ENCODE results near the gene ASAH2B.

Gene ASAH2B

DNA sequence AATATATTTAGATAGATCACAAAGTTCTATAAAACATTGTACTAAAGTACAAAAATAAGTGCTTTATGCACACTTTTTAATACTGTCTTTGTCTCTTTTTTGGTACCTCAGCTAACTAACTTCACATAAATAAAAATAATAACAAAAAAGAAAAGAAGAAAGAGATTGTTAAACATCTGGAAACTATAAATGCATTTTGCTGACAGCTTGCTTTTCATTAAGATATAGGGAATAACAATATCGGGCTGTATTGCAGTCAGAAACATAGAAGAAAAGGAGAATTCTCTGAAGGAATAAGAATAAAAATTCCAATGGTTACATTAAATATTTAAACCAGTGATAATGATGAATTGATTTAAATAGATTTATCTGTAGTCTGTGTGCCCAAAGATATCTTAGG, 59.9 kb downstream of the ASAH2B start:
- Histone ChIP-seq H3K27ac (ENCODE audit: low read depth, low read length, poor library complexity, severe bottlenecking) (no peak overlapping the region), H3K9me2 (ENCODE audit: low read depth, low read length) (no peaks in the 10 kb centered on the region), H3K36me3 (ENCODE audit: insufficient read depth, low read length) (no peaks in the 10 kb centered on the region), H3K9me3 (ENCODE audit: low read length) (no peaks in the 10 kb centered on the region), H3K4me3 (ENCODE audit: low read depth, low read length, poor library complexity, severe bottlenecking) (no peak overlapping the region), H3K4me1 (ENCODE audit: insufficient read depth, low read length, severe bottlenecking) (no peaks in the 10 kb centered on the region), H3K79me2 (ENCODE audit: insufficient read depth, low read length) (no peaks in the 10 kb centered on the region), H4K20me1 (ENCODE audit: insufficient read depth, low read length) (no peaks in the 10 kb centered on the region), H3K9ac (ENCODE audit: low read length) (no peak overlapping the region), H3K4me2 (ENCODE audit: low read length) (no peak overlapping the region), H3F3A (ENCODE audit: insufficient read depth, low read length) (no peaks in the 10 kb centered on the region), H2AFZ (ENCODE audit: low read length) (no peak overlapping the region), H3K27me3 (ENCODE audit: insufficient read depth, low read length) (no peaks in the 10 kb centered on the region)
- TF ChIP-seq, protein P1, sequence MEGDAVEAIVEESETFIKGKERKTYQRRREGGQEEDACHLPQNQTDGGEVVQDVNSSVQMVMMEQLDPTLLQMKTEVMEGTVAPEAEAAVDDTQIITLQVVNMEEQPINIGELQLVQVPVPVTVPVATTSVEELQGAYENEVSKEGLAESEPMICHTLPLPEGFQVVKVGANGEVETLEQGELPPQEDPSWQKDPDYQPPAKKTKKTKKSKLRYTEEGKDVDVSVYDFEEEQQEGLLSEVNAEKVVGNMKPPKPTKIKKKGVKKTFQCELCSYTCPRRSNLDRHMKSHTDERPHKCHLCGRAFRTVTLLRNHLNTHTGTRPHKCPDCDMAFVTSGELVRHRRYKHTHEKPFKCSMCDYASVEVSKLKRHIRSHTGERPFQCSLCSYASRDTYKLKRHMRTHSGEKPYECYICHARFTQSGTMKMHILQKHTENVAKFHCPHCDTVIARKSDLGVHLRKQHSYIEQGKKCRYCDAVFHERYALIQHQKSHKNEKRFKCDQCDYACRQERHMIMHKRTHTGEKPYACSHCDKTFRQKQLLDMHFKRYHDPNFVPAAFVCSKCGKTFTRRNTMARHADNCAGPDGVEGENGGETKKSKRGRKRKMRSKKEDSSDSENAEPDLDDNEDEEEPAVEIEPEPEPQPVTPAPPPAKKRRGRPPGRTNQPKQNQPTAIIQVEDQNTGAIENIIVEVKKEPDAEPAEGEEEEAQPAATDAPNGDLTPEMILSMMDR (IDR thresholded peaks at IDR 0.05; ENCODE audit: low read length) = no peak

DNA sequence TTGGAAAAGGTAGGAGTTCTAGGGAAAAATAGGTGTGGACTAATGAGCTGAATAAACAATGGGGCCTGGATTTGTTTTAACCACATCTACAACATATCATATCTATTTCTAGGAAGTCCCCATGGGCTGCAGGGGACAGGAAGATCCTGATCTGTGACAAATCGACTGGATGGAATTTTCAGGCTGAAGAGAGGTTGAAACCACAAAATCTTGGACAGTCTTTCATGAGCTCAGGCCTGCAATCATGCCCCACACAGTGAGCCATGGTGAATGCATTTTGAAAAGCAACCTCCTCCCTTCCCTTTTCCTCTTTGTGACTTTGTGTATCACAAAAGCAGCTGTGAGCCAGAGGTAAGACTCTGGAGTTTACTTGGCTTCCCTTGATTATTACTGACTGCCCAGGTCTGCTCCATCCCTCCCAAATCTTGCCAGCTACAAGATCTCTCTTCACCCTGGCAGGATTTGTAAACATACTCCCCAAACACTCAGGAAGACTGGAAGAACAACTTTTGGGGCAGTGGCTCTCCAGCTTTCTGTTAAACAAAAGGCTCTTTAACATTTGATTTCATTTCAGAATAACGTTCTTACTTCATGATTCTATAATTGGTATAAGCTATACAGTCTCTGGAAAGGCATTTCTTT, 66.4 kb downstream of the ASAH2B start:
- Histone ChIP-seq H3K4me3 (ENCODE audit: low read depth, low read length, poor library complexity, severe bottlenecking) (no peak overlapping the region), H3F3A (ENCODE audit: insufficient read depth, low read length) (no peaks in the 10 kb centered on the region), H3K9ac (ENCODE audit: low read length) (no peak overlapping the region), H3K36me3 (ENCODE audit: insufficient read depth, low read length) (no peaks in the 10 kb centered on the region), H3K4me1 (ENCODE audit: insufficient read depth, low read length, severe bottlenecking) (no peaks in the 10 kb centered on the region), H3K9me2 (ENCODE audit: low read depth, low read length) (no peaks in the 10 kb centered on the region), H2AFZ (ENCODE audit: low read length) (no peak overlapping the region), H3K9me3 (ENCODE audit: low read length) (no peaks in the 10 kb centered on the region), H3K27me3 (ENCODE audit: insufficient read depth, low read length) (no peaks in the 10 kb centered on the region), H4K20me1 (ENCODE audit: insufficient read depth, low read length) (no peaks in the 10 kb centered on the region), H3K27ac (ENCODE audit: low read depth, low read length, poor library complexity, severe bottlenecking) (no peak overlapping the region), H3K79me2 (ENCODE audit: insufficient read depth, low read length) (no peaks in the 10 kb centered on the region), H3K4me2 (ENCODE audit: low read length) (no peak overlapping the region)
- TF ChIP-seq, protein P1 (IDR thresholded peaks at IDR 0.05; ENCODE audit: low read length) = no peak
- TF ChIP-seq EZH2 (IDR thresholded peaks at IDR 0.05; ENCODE audit: borderline replicate concordance, low read length) = no peak

DNA sequence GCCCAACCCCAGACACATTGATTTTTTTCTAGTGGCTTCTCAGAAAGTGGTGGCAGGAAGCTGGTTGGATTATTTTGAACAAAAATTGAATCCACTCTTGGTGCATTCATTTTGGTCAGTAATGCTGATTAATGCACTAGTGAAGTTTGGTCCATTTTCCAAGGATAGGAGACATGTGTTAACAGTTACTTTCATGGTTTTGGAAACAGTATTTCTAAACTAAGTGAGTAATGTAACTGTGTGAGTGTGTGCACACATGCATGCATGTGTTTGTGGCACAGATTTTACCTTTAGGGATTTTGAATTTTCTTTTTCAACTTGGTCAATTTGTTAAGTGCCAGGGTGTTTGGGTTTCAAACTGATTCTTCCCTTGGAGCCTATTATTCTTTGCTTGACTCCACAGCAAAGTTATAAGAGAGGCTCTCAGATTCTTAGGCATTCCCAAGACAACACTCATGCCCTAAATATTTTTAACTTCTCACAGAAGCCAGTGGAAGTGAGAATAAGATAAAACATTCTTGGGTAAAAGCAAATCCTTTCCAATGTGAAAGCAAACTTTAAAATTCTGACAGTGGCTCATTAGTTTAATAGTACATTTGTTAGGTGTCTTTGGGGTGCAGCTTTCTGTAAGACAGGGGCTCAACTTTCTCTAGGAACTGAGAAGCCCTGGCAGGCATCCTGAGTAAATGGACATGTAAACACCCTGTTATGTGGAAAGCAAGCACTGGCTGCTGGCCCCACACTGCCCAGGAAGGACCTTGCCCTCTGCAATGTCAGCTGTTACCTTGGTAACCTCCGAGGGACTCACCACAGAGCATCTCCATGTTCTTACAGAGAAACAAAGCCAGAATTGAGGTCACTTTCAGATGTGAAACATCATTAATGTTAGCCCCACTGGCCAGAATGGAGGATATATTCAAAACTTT, 68.4 kb downstream of the ASAH2B start:
- Histone ChIP-seq H3K4me2 (ENCODE audit: low read length) (no peak overlapping the region), H3K9me2 (ENCODE audit: low read depth, low read length) (no peaks in the 10 kb centered on the region), H3K79me2 (ENCODE audit: insufficient read depth, low read length) (no peaks in the 10 kb centered on the region), H3K4me3 (ENCODE audit: low read depth, low read length, poor library complexity, severe bottlenecking) (no peak overlapping the region), H3K4me1 (ENCODE audit: insufficient read depth, low read length, severe bottlenecking) (no peaks in the 10 kb centered on the region), H3F3A (ENCODE audit: insufficient read depth, low read length) (no peaks in the 10 kb centered on the region), H3K27me3 (ENCODE audit: insufficient read depth, low read length) (no peaks in the 10 kb centered on the region), H4K20me1 (ENCODE audit: insufficient read depth, low read length) (no peaks in the 10 kb centered on the region), H3K9me3 (ENCODE audit: low read length) (no peaks in the 10 kb centered on the region), H3K27ac (ENCODE audit: low read depth, low read length, poor library complexity, severe bottlenecking) (no peak overlapping the region), H2AFZ (ENCODE audit: low read length) (no peak overlapping the region), H3K36me3 (ENCODE audit: insufficient read depth, low read length) (no peaks in the 10 kb centered on the region), H3K9ac (ENCODE audit: low read length) (no peak overlapping the region)
- TF ChIP-seq, protein P1 (IDR thresholded peaks at IDR 0.05; ENCODE audit: low read length) = no peak
- TF ChIP-seq EZH2 (IDR thresholded peaks at IDR 0.05; ENCODE audit: borderline replicate concordance, low read length) = no peak

Data from OCI-LY1 (cell line).